Measurements from ENCODE around the gene EXOC4.

EXOC4 gene

GRCh38 chr7:134108802-134109201, 855.9 kb downstream of the EXOC4 start:
- no peak for DNase-seq

- DNase-seq: no peak
These were observed 860.8 kb downstream of the EXOC4 start for GRCh38 chr7:134113655-134114054.

- no peak for DNase-seq
These were observed 862.1 kb downstream of the EXOC4 start for GRCh38 chr7:134114992-134115391.
